ENCODE results near the gene DIS3.
"Not testable (repeated sequence)": the region's sequence is repeated elsewhere in the genome, so short reads cannot be mapped to it uniquely, and the experiment has no call there.

GRCh38 chr13:72726185-72726584, 55.5 kb downstream of the DIS3 start:
- TF ChIP-seq CTCF (IDR thresholded peaks at IDR 0.05); REST (IDR thresholded peaks at IDR 0.05; ENCODE audit: insufficient read depth in 1 of 2, low read depth in 2 of 2, low read length in 1 of 2): not testable (repeated sequence)
